DMS153 treated with DMSO at 0.1 percent for 48 hours (cell line): ENCODE measurements around the gene CALY.

Experiments
- DNase-seq: peaks from one replicate; lab custom pipeline; 2025; ENCODE audit not compliant: unreplicated experiment; lab: John Stamatoyannopoulos, UW

Gene CALY

DNA sequence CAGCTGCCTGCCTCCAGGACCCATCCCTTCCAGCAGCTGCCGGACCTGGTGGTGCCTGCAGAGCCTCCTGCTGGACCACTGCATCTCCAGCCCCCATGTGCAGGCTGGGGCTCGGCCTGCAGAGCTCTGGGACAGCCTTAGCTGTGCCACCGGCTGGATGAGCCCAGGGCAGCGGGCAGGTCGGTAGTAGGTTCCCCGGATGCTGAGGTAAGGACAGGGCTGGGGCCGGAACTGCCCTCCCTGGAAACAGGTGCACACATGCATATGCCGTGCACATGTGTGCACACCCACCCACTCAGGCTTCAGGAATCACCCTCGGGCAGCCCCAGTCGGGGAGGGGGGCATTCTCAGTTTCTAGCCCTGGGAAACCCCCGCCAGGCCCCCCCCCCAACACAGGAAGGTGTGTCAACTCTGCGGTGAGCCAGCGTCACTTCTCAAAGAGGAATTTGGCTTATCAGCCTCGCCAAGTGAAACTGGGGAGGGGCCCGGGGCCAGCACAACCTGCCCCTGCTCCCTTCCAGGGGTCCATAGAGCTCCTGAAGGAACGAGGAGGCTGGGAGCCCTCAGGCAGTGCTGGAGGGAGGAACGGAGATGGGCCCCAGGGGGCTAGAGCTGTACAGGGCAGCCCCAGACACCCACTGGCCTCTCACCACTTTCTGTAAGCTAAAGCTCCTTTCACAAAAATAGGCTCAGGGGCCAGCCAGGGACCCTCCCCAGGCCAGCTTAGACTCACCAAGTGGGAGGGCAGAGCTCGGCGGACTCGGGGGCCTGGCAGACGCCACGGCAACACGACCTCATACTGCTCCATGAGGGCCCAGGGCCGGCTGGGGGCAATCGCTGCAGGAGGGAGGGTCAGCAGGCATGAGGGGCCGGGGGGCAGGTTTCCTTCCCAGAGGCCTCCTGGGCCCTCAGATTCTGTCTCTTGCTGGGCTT, 61.7 kb downstream of the CALY start:
- no peak for DNase-seq
